ENCODE data around the gene NISCH. TPM values are rescaled to one million over a fixed set of nuclear protein-coding genes. Genes with fewer than 3 reads are reported as not detected.
A peak's percentile ranks its signal among the peaks of the same experiment; 100 is the strongest.

NISCH gene
- total and polyA plus RNA-seq, 2 of the 8 experiments (the other 6 are each of a cell fraction or from before 2014, with no cell fraction given), result 71.2 to 71.9 TPM

DNA sequence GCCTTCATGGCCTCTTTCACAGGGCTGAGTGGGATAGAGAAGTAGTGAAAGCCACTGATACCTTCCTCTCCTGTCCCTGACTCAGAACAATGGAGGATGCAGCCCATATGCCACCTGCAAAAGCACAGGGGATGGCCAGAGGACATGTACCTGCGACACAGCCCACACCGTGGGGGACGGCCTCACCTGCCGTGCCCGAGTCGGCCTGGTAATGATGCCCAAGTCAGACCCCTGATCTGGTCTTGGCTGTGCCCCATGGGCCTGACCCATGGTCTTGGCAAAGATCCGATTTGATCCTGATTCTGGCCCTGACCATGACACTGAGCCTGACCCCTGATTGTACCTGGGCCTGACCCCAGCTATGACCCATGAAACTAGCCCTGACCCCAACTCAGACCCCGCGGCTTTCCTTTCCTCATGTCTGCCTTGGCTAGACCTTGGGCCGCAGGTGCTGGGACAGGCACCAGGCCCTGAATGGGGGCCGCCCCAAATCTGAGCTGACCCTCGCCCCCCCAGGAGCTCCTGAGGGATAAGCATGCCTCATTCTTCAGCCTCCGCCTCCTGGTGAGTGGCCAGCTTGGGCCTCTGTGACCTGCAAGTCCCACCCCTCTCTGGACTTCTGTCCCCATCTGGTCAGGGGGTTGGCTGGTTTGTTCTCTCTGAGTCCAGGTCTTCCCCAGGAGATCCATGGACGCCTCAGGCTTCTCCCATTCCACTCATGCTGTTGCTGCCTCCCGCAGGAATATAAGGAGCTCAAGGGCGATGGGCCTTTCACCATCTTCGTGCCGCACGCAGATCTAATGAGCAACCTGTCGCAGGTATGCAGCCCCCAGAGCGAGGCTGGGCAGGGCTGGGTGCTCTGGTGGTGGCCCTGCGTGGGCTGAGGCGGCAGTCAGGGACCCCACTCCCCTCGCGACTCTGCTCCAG, 62.7 kb downstream of the NISCH start:
- POLR2A ChIA-PET (ENCODE audit: partially characterized antibody), result interaction anchor here (1.3 to 4.4 kb wide), 6 partner anchors 11 to 60 kb away, joined by 4 to 25 read pairs (median 8); partner anchors contain the start of gene UQCC5
- Histone ChIP-seq H3K4me2 (ENCODE audit: insufficient read depth in 1 of 2, low read depth in 2 of 2, low read length in 2 of 2) (peak overlapping the region; percentile 58 to 89), H3K9ac (replicated peaks in 1 of 4; ENCODE audit: extremely low read depth in 1 of 4, low read depth in 3 of 4, low read length in 3 of 4) (no peak overlapping the region), H3K4me3 (ENCODE audit: extremely low read depth in 1 of 4, insufficient read depth in 2 of 4, low read depth in 3 of 4, low read length in 4 of 4) (peak overlapping the region; percentile 27 to 60 (median 32); a peak in 7 of 8 replicates), H3K27me3 (replicated peaks in 1 of 4; ENCODE audit: control insufficient read depth in 3 of 4, extremely low read depth in 1 of 4, insufficient read depth in 3 of 4, low read length in 3 of 4) (peaks cover 0 to 11% (median 4%) of the 10 kb centered on the region in 4 experiments; a peak in 5 of 7 replicates), H3K4ac (replicated peaks; ENCODE audit: insufficient read length, low read depth, low read length) (peak overlapping the region; percentile 27), H3K14ac (ENCODE audit: insufficient read length) (no peak overlapping the region), H2BK5ac (ENCODE audit: low read depth, low read length) (peak overlapping the region; percentile 52; the same call in 1 of the 2 replicates), H3K79me2 (ENCODE audit: control insufficient read depth in 1 of 2, insufficient read depth in 2 of 2, low read length in 2 of 2) (no peaks in the 10 kb centered on the region), H3K9me3 (ENCODE audit: insufficient read depth in 2 of 2, low read depth in 1 of 2, low read length in 1 of 2) (no peaks in the 10 kb centered on the region), H3K27ac (ENCODE audit: low read depth, low read length) (no peak overlapping the region), H3K4me1 (replicated peaks in 1 of 4; ENCODE audit: control insufficient read depth in 3 of 4, insufficient read depth in 4 of 4, low read length in 3 of 4) (peaks cover 0 to 6% (median 4%) of the 10 kb centered on the region in 4 experiments; a peak in 5 of 7 replicates), H3K36me3 (ENCODE audit: control insufficient read depth in 2 of 4, insufficient read depth in 4 of 4, low read length in 3 of 4) (peaks cover 0 to under 1% (median 0%) of the 10 kb centered on the region in 4 experiments; a peak in 1 of 8 replicates), H2BK120ac (replicated peaks; ENCODE audit: low read depth, low read length) (no peak overlapping the region), H3K23ac (ENCODE audit: insufficient read length) (no peak overlapping the region), H4K5ac (ENCODE audit: insufficient read length, low read depth, low read length) (no peak overlapping the region), H2AK5ac (ENCODE audit: low read depth, low read length) (peak overlapping the region; percentile 58; the same call in 1 of the 2 replicates), H4K8ac (ENCODE audit: extremely low read depth, insufficient read depth, low read length) (peak overlapping the region; percentile 91), H3K56ac (replicated peaks; ENCODE audit: insufficient read length, low read depth, low read length) (no peak overlapping the region), H2AFZ (ENCODE audit: low read length) (peak overlapping the region; percentile 91), H2BK20ac (ENCODE audit: low read length) (no peak overlapping the region), H2BK12ac (ENCODE audit: low read depth, low read length) (peak overlapping the region; percentile 43; the same call in 1 of the 2 replicates), H3K79me1 (ENCODE audit: low read depth, low read length) (no peaks in the 10 kb centered on the region), H4K20me1 (replicated peaks in 1 of 2; ENCODE audit: control insufficient read depth in 1 of 2, insufficient read depth in 2 of 2, low read length in 2 of 2) (peaks cover 0 to 7% of the 10 kb centered on the region in 2 experiments), H4K91ac (replicated peaks; ENCODE audit: insufficient read length, low read length) (peak overlapping the region; percentile 11), H3K23me2 (ENCODE audit: low read depth, low read length) (no peaks in the 10 kb centered on the region; the same call in 1 of the 2 replicates), H2BK15ac (ENCODE audit: low read length) (no peak overlapping the region; the same call in 1 of the 2 replicates), H3K18ac (ENCODE audit: extremely low read depth, low read length) (peak overlapping the region; percentile 25; the same call in 1 of the 2 replicates)
- CTCF ChIA-PET (ENCODE audit: partially characterized antibody), result interaction anchor here (0.8 to 4.4 kb wide), 11 partner anchors 8 to 133 kb away, joined by 3 to 20 read pairs (median 6); no protein-coding TSS in a partner anchor
- DNase-seq (ENCODE audit: low read depth in 1 of 2, low spot score in 2 of 2) (no peak), FAIRE-seq (no peak)
- 72% methylated on average over 22 of the region's 25 CpGs; no CpG with 5 or more reads in 1 of the 2 experiments for WGBS, 2 experiments (ENCODE audit: extremely low coverage in 1 of 2, insufficient coverage in 1 of 2, insufficient read length in 1 of 2, insufficient replicate concordance in 2 of 2, low coverage in 1 of 2, low lambda C conversion rate in 2 of 2, missing lambda C conversion rate in 1 of 2)
- TF ChIP-seq SIN3A (conservative IDR thresholded peaks at IDR 0.05 in 1 of 2, IDR thresholded peaks at IDR 0.05 in 1 of 2; ENCODE audit: low read depth in 1 of 2, low read length in 2 of 2) (no peak), RAD21 (IDR thresholded peaks at IDR 0.05 in 1 of 2, conservative IDR thresholded peaks at IDR 0.05 in 1 of 2; ENCODE audit: low read depth in 2 of 2, low read length in 2 of 2) (peak in 1 of 2 experiments; percentile 17; a peak in 1 of 4 replicates), CREB1 (IDR thresholded peaks at IDR 0.05) (no peak), POLR2A (IDR thresholded peaks at IDR 0.05; ENCODE audit: control extremely low read depth in 1 of 2, low read depth in 2 of 2, low read length in 2 of 2) (no peak), EP300 (IDR thresholded peaks at IDR 0.05; ENCODE audit: borderline replicate concordance in 1 of 2, low read depth in 2 of 2, low read length in 2 of 2) (no peak), ZNF274 (IDR thresholded peaks at IDR 0.05; ENCODE audit: borderline replicate concordance, extremely low read depth, low read length) (no peak), SP4 (IDR thresholded peaks at IDR 0.05; ENCODE audit: low read length) (no peak), BACH1 (IDR thresholded peaks at IDR 0.05; ENCODE audit: low read length) (no peak)
- TF ChIP-seq, protein P1, sequence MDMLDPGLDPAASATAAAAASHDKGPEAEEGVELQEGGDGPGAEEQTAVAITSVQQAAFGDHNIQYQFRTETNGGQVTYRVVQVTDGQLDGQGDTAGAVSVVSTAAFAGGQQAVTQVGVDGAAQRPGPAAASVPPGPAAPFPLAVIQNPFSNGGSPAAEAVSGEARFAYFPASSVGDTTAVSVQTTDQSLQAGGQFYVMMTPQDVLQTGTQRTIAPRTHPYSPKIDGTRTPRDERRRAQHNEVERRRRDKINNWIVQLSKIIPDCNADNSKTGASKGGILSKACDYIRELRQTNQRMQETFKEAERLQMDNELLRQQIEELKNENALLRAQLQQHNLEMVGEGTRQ (IDR thresholded peaks at IDR 0.05; ENCODE audit: low read length), result no peak

Data from H1 (cell line).